ENCODE results near the gene QSOX2. TPM values are rescaled to one million over a fixed set of nuclear protein-coding genes. Genes with fewer than 3 reads are reported as not detected.

The QSOX2 gene
- total RNA-seq, 2 donors from 2014 or later: 4.9 to 12.0 TPM

- Histone ChIP-seq H3K27me3 (peaks cover 47% of the 10 kb centered on the region), H3K9me3 (no peaks in the 10 kb centered on the region), H3K9ac (ENCODE audit: low read depth in 2 of 2, low read length in 2 of 2) (no peak overlapping the region), H3K36me3 (no peaks in the 10 kb centered on the region), H3K4me3 (no peak overlapping the region), H3K4me1 (no peaks in the 10 kb centered on the region), H3K27ac (no peak overlapping the region)
- TF ChIP-seq, protein P1, sequence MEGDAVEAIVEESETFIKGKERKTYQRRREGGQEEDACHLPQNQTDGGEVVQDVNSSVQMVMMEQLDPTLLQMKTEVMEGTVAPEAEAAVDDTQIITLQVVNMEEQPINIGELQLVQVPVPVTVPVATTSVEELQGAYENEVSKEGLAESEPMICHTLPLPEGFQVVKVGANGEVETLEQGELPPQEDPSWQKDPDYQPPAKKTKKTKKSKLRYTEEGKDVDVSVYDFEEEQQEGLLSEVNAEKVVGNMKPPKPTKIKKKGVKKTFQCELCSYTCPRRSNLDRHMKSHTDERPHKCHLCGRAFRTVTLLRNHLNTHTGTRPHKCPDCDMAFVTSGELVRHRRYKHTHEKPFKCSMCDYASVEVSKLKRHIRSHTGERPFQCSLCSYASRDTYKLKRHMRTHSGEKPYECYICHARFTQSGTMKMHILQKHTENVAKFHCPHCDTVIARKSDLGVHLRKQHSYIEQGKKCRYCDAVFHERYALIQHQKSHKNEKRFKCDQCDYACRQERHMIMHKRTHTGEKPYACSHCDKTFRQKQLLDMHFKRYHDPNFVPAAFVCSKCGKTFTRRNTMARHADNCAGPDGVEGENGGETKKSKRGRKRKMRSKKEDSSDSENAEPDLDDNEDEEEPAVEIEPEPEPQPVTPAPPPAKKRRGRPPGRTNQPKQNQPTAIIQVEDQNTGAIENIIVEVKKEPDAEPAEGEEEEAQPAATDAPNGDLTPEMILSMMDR (IDR thresholded peaks at IDR 0.05): no peak
- intact Hi-C loops (cut with DNase I): no loop called here
- DNase-seq: no peak
Observed at GRCh38 chr9:136190656-136191055, 55.0 kb downstream of the QSOX2 start.

DNA sequence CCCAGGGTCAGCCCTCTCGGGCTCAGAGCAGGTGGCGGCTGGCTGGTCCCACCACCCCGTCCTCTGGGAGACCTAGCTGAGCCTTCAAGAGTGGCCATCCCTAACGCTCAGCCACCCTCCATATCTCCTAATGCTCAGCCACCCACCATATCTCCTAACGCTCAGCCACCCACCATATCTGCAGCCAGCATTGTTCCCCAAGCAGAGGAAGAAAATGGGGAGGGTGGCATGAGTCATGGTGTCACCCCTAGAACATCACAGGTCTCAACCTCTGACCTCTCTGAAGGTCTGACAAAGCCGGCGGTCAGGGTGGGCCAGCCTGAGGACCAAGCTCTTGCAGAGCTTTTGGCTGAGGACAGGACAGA lies 55.4 kb downstream of the QSOX2 start:
- H3K4me3 ChIP-seq: no peak overlapping the region
- DNase-seq: no peak

GRCh38 chr9:136189394-136190236 lies 56.0 kb downstream of the QSOX2 start:
- Histone ChIP-seq H3K36me3 (no peaks in the 10 kb centered on the region), H3K4me3 (no peak overlapping the region), H3K27me3 (peaks cover 39% of the 10 kb centered on the region), H3K9me3 (no peaks in the 10 kb centered on the region), H3K4me1 (no peaks in the 10 kb centered on the region), H3K9ac (ENCODE audit: low read depth in 2 of 2, low read length in 2 of 2) (no peak overlapping the region), H3K27ac (no peak overlapping the region)
- intact Hi-C loops (cut with DNase I): no loop called here
- no peak for DNase-seq
- TF ChIP-seq, protein P1 (IDR thresholded peaks at IDR 0.05): no peak

More for the DNA sequence above, 55.4 kb downstream of the QSOX2 start:
- Histone ChIP-seq H3K36me3 (no peaks in the 10 kb centered on the region), H3K27me3 (peaks cover 42% of the 10 kb centered on the region), H3K9me3 (no peaks in the 10 kb centered on the region), H3K9ac (ENCODE audit: low read depth in 2 of 2, low read length in 2 of 2) (no peak overlapping the region), H3K27ac (no peak overlapping the region), H3K4me1 (no peaks in the 10 kb centered on the region)
- intact Hi-C loops (cut with DNase I): no loop called here
- TF ChIP-seq, protein P1 (IDR thresholded peaks at IDR 0.05): no peak

- H3K27me3 ChIP-seq: peaks cover 23% of the 10 kb centered on the region
- H3K4me3 ChIP-seq: no peak overlapping the region
- no peaks in the 10 kb centered on the region for H3K9me3 ChIP-seq
- H3K4me1 ChIP-seq: no peaks in the 10 kb centered on the region
- no peak overlapping the region for H3K27ac ChIP-seq
- intact Hi-C loops (cut with DNase I): no loop called here
- no peak overlapping the region for H3K9ac ChIP-seq (ENCODE audit: low read depth in 2 of 2, low read length in 2 of 2)
- H3K36me3 ChIP-seq: no peaks in the 10 kb centered on the region
- DNase-seq: no peak
- TF ChIP-seq, protein P1 (IDR thresholded peaks at IDR 0.05): no peak
Observed at GRCh38 chr9:136187683-136188586, 57.7 kb downstream of the QSOX2 start.

DNA sequence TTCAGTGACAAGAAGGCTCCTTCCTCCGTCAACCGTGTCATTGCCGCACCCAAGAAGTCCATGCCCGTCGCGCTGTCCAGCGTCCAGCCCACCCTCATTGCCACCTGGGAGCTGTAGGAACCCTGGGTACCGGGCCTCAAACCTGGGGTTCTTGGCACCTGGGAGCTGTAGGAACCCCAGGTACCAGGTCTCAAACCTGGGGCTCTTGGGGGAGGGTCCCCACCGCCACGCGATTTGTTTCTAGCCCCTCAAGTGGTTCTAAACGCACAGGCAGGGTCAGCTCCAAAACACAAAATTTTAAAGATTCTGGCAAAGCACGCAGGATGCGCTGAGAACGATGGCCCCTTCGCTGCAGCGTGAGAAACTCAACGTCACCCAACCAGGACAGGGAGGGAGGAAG lies 58.4 kb downstream of the QSOX2 start:
- Histone ChIP-seq H3K4me3 (no peak overlapping the region), H3K27me3 (peaks cover 16% of the 10 kb centered on the region)
- DNase-seq: no peak

More for the DNA sequence above, 58.4 kb downstream of the QSOX2 start:
- intact Hi-C loops (cut with DNase I): no loop called here
- Histone ChIP-seq H3K4me1 (no peaks in the 10 kb centered on the region), H3K27ac (no peak overlapping the region), H3K9me3 (no peaks in the 10 kb centered on the region), H3K9ac (ENCODE audit: low read depth in 2 of 2, low read length in 2 of 2) (no peak overlapping the region), H3K36me3 (no peaks in the 10 kb centered on the region)
- TF ChIP-seq, protein P1 (IDR thresholded peaks at IDR 0.05): no peak

Measured in colonic mucosa (tissue), 4 donors.